SK-N-SH (cell line): Measurements from ENCODE around the gene TAB2. TPM values are rescaled to one million over a fixed set of nuclear protein-coding genes. Genes with fewer than 3 reads are reported as not detected.
A peak's percentile ranks its signal among the peaks of the same experiment; 100 is the strongest.

Experiments used
- CTCF ChIA-PET: fragments of 300-600, 350-600 bp; formaldehyde crosslinking; extraction: SDS; loops from one replicate; lab custom pipeline; 2021; lab: Yijun Ruan, JAX
- POLR2A ChIA-PET: fragments of 350-600 bp; sonication (Branson Sonifier 250); formaldehyde crosslinking; extraction: SDS; loops from one replicate; lab custom pipeline; 2020; ENCODE audit warnings: antibody characterized with exemption, inconsistent platforms; lab: Yijun Ruan, JAX
- DNase-seq: peaks from one replicate; pipeline ENCODE4 v3.0.0; 2012
- H2AFZ ChIP-seq: fragments of 200-600 bp; sonication (generic); 2 replicates; pipeline ENCODE4 v1.8.1; 2016; ENCODE audit warnings: antibody characterized with exemption, mild to moderate bottlenecking, low read depth
- H3F3A ChIP-seq: fragments of 200-600 bp; sonication (generic); replicated peaks from 2 replicates; pipeline ENCODE3; 2016; ENCODE audit warnings: antibody characterized with exemption, mild to moderate bottlenecking; ENCODE audit not compliant: insufficient read depth
- H3K27ac ChIP-seq, 2 experiments: fragments of 200-500 bp in 1 of 2; fragments of 200-600 bp in 1 of 2; sonication (Bioruptor generic) in 1 of 2; sonication (generic), shearing (Covaris generic) in 1 of 2; 2 replicates each; pipeline versions ENCODE4 v1.5.1 to v1.6.1; 2014 to 2016; ENCODE audit warnings: low read depth in 2 of 2, inconsistent platforms in 1 of 2, low read length in 1 of 2, mild to moderate bottlenecking in 1 of 2, mixed read lengths in 1 of 2
- H3K27me3 ChIP-seq: fragments of 200-600 bp; sonication (generic), shearing (Covaris generic); 2 replicates; pipeline ENCODE4 v1.6.1; 2016; ENCODE audit warnings: mixed run types; ENCODE audit not compliant: insufficient read depth
- H3K36me3 ChIP-seq, 2 experiments: fragments of 200-500 bp in 1 of 2; fragments of 200-600 bp in 1 of 2; sonication (Bioruptor generic) in 1 of 2; sonication (generic) in 1 of 2; replicated peaks in 1 of 2; 2 replicates each; pipeline versions ENCODE3 to v1.5.1; 2014 to 2016; ENCODE audit warnings: low read length in 1 of 2, mild to moderate bottlenecking in 1 of 2; ENCODE audit not compliant: insufficient read depth in 2 of 2, control insufficient read depth in 1 of 2
- H3K4me1 ChIP-seq, 2 experiments: fragments of 200-500 bp in 1 of 2; fragments of 200-600 bp in 1 of 2; sonication (Bioruptor generic) in 1 of 2; sonication (generic), shearing (Covaris generic) in 1 of 2; 2 replicates each; pipeline versions ENCODE4 v1.5.1 to v1.6.1; 2014 to 2016; ENCODE audit warnings: low read depth in 1 of 2, low read length in 1 of 2, mixed run types in 1 of 2; ENCODE audit not compliant: insufficient read depth in 2 of 2, control insufficient read depth in 1 of 2
- H3K4me2 ChIP-seq: fragments of 200-600 bp; sonication (generic), shearing (Covaris generic); 2 replicates; pipeline ENCODE4 v1.6.1; 2017; ENCODE audit warnings: mixed run types
- H3K4me3 ChIP-seq, 2 experiments: fragments of 200-500 bp in 1 of 2; fragments of 200-600 bp in 1 of 2; sonication (Bioruptor generic) in 1 of 2; sonication (generic), shearing (Covaris generic) in 1 of 2; 2 replicates each; pipeline versions ENCODE4 v1.5.1 to v1.8.1; 2014 to 2016; ENCODE audit warnings: low read depth in 2 of 2, inconsistent platforms in 1 of 2, low read length in 1 of 2, mild to moderate bottlenecking in 1 of 2, mixed read lengths in 1 of 2, moderate library complexity in 1 of 2
- H3K79me2 ChIP-seq: fragments of 200-600 bp; sonication (generic); 2 replicates; pipeline ENCODE4 v1.8.1; 2017; ENCODE audit warnings: mild to moderate bottlenecking; ENCODE audit not compliant: insufficient read depth
- H3K9ac ChIP-seq: fragments of 200-600 bp; sonication (generic); 2 replicates; pipeline ENCODE4 v1.6.1; 2017; ENCODE audit warnings: mixed run types
- H3K9me2 ChIP-seq: fragments of 200-600 bp; sonication (generic); 2 replicates; pipeline ENCODE4 v1.6.1; 2017; ENCODE audit warnings: mixed run types
- H3K9me3 ChIP-seq: fragments of 200-600 bp; sonication (generic); 2 replicates; pipeline ENCODE4 v1.6.1; 2017; ENCODE audit warnings: mixed run types, mild to moderate bottlenecking, moderate library complexity
- H4K20me1 ChIP-seq: fragments of 200-600 bp; sonication (generic); 2 replicates; pipeline ENCODE4 v1.6.1; 2017; ENCODE audit warnings: mild to moderate bottlenecking, mixed run types; ENCODE audit not compliant: insufficient read depth
- CHD2 ChIP-seq: fragments of 150-350 bp; IDR thresholded peaks from 2 replicates; pipeline ENCODE4 v1.6.1; 2018; ENCODE audit warnings: low read length; ENCODE audit not compliant: partially characterized antibody
- EZH2phosphoT487 ChIP-seq: fragments of 200-600 bp; sonication (generic); IDR thresholded peaks from 2 replicates; pipeline ENCODE4 v1.6.1; 2017; ENCODE audit warnings: low read depth, mixed run types, mild to moderate bottlenecking, antibody characterized with exemption, moderate library complexity, borderline replicate concordance
- FOSL2 ChIP-seq: IDR thresholded peaks from 2 replicates; pipeline ENCODE4 v1.4.0; 2012; ENCODE audit warnings: low read depth, mild to moderate bottlenecking, moderate library complexity, borderline replicate concordance
- GATA2 ChIP-seq: sonication (generic); formaldehyde crosslinking; IDR thresholded peaks from 2 replicates; pipeline ENCODE4 v1.5.0; 2020; ENCODE audit warnings: mild to moderate bottlenecking, missing genetic modification reagents
- IRF3 ChIP-seq: fragments of 150-350 bp; IDR thresholded peaks from 2 replicates; pipeline ENCODE4 v1.6.1; 2016; ENCODE audit warnings: mild to moderate bottlenecking, low read depth, low read length
- MXI1 ChIP-seq: IDR thresholded peaks from 2 replicates; pipeline ENCODE4 v1.6.1; 2012; ENCODE audit warnings: mild to moderate bottlenecking, low read depth, low read length, improper control_type of control experiment
- POLR2AphosphoS5 ChIP-seq: IDR thresholded peaks from 2 replicates; pipeline ENCODE4 v1.6.1; 2012; ENCODE audit warnings: low read depth, low read length
- RAD21 ChIP-seq: IDR thresholded peaks from 2 replicates; pipeline ENCODE4 v1.6.1; 2012; ENCODE audit warnings: mild to moderate bottlenecking, low read length
- RFX5 ChIP-seq: IDR thresholded peaks from 2 replicates; pipeline ENCODE4 v1.6.1; 2012; ENCODE audit warnings: mild to moderate bottlenecking, improper control_type of control experiment, low read length
- RXRA ChIP-seq: IDR thresholded peaks from 2 replicates; pipeline ENCODE4 v1.4.0; 2012; ENCODE audit warnings: low read depth, mild to moderate bottlenecking, borderline replicate concordance
- SIN3A ChIP-seq: IDR thresholded peaks from 2 replicates; pipeline ENCODE4 v1.6.1; 2012; ENCODE audit warnings: low read depth, mild to moderate bottlenecking, low read length, moderate library complexity, borderline replicate concordance
- TAF1 ChIP-seq: IDR thresholded peaks from 2 replicates; pipeline ENCODE4 v1.6.1; 2012; ENCODE audit warnings: low read depth, mild to moderate bottlenecking, low read length, moderate library complexity, borderline replicate concordance
- TCF12 ChIP-seq: IDR thresholded peaks from 2 replicates; pipeline ENCODE4 v1.4.0; 2012
- TEAD4 ChIP-seq: IDR thresholded peaks from 2 replicates; pipeline ENCODE4 v1.4.0; 2012; ENCODE audit warnings: mild to moderate bottlenecking, borderline replicate concordance; ENCODE audit not compliant: insufficient read depth
- USF1 ChIP-seq: IDR thresholded peaks from 2 replicates; pipeline ENCODE4 v1.4.0; 2012; ENCODE audit warnings: low read depth, borderline replicate concordance
- YY1 ChIP-seq: IDR thresholded peaks from 2 replicates; pipeline ENCODE4 v1.4.0; 2012; ENCODE audit warnings: low read depth, mild to moderate bottlenecking
- ZBTB33 ChIP-seq: IDR thresholded peaks from 2 replicates; pipeline ENCODE4 v1.4.0; 2012; ENCODE audit warnings: low read depth, borderline replicate concordance
- WGBS: methylation state at CpG from one replicate; pipeline ENCODE4 v1.1.6; 2017; ENCODE audit warnings: low lambda C conversion rate; 5-methylcytosine and 5-hydroxymethylcytosine counted together
- polyA plus RNA-seq, 3 experiments: library from polyadenylated mRNA; depleted of rRNA; stranded (reverse); fragments of >200 nt; gene quantifications; 2 replicates each; pipeline ENCODE4 v1.2.3, GENCODE V29; 2012

The TAB2 gene
- polyA plus RNA-seq, 1 of the 3 experiments (the other 2 are of a cell fraction) = 24.4 TPM

- no peak for DNase-seq
- Histone ChIP-seq H4K20me1 (no peaks in the 10 kb centered on the region), H2AFZ (no peak overlapping the region), H3K9ac (no peak overlapping the region), H3K4me3 (no peak overlapping the region), H3K9me3 (no peaks in the 10 kb centered on the region), H3K4me1 (peaks cover 0 to 2% of the 10 kb centered on the region in 2 experiments; a peak in 1 of 4 replicates), H3K27me3 (no peaks in the 10 kb centered on the region), H3K27ac (no peak overlapping the region), H3K36me3 (no peaks in the 10 kb centered on the region), H3K79me2 (no peaks in the 10 kb centered on the region), H3F3A (no peaks in the 10 kb centered on the region), H3K4me2 (no peak overlapping the region), H3K9me2 (no peaks in the 10 kb centered on the region)
- 88% methylated on average over 25 of the region's 26 CpGs for WGBS
- POLR2A ChIA-PET = interaction anchor here (1.2 kb wide), 1 partner anchor 14 kb away, joined by 3 read pairs; no protein-coding TSS in a partner anchor
- CTCF ChIA-PET = interaction anchor here (0.6 to 7.0 kb wide), 8 partner anchors 9 to 403 kb away, joined by 3 to 158 read pairs (median 4); no protein-coding TSS in a partner anchor
- TF ChIP-seq RAD21 = peak; percentile 38
- no peak for TF ChIP-seq TCF12
- TF ChIP-seq RFX5 = no peak
- no peak for TF ChIP-seq EZH2phosphoT487
- TF ChIP-seq POLR2AphosphoS5 = no peak
- TF ChIP-seq MXI1 = no peak
These were observed 112.2 kb downstream of the TAB2 start for GRCh38 chr6:149429427-149430360.

- Histone ChIP-seq H3K79me2 (no peaks in the 10 kb centered on the region), H3K27ac (no peak overlapping the region), H3K36me3 (no peaks in the 10 kb centered on the region), H3K4me2 (peak overlapping the region; percentile 33; the same call in 1 of the 2 replicates), H3K27me3 (no peaks in the 10 kb centered on the region), H3F3A (no peaks in the 10 kb centered on the region), H3K4me3 (peak overlapping the region; percentile 7 to 50; a peak in 2 of 4 replicates), H4K20me1 (no peaks in the 10 kb centered on the region), H3K9me3 (no peaks in the 10 kb centered on the region), H2AFZ (peak overlapping the region; percentile 76; the same call in 1 of the 2 replicates), H3K9me2 (no peaks in the 10 kb centered on the region), H3K4me1 (peaks cover 0 to 2% of the 10 kb centered on the region in 2 experiments; a peak in 1 of 4 replicates), H3K9ac (no peak overlapping the region)
- WGBS = 27% methylated on average over 17 of the region's 19 CpGs
- peak; percentile 92 for DNase-seq
- ChIA-PET POLR2A (interaction anchor here (1.3 kb wide), 1 partner anchor 115 kb away, joined by 4 read pairs; the partner anchor contains the start of gene TAB2), CTCF (interaction anchor here (0.6 to 7.0 kb wide), 89 partner anchors 9 to 420 kb away, joined by 3 to 158 read pairs (median 5); partner anchors contain the start of gene TAB2)
- no peak for TF ChIP-seq FOSL2
- TF ChIP-seq IRF3 = no peak
- TF ChIP-seq RXRA = no peak; the same call in 1 of the 2 replicates
- TF ChIP-seq USF1 = no peak
- TF ChIP-seq MXI1 = peak; percentile 33; the same call in 1 of the 2 replicates
- TF ChIP-seq GATA2 (CRISPR knock-in tag) = no peak
- peak; percentile 99 for TF ChIP-seq RAD21
- TF ChIP-seq POLR2AphosphoS5 = no peak
- TF ChIP-seq YY1 = no peak
- no peak for TF ChIP-seq TAF1
- peak; percentile 59 for TF ChIP-seq CHD2
- no peak for TF ChIP-seq TEAD4
- no peak for TF ChIP-seq SIN3A
- TF ChIP-seq ZBTB33 = no peak
- TF ChIP-seq TCF12 = no peak
These were observed 114.6 kb downstream of the TAB2 start for GRCh38 chr6:149431905-149432775.
